ENCODE results near the gene WWP2.

WWP2 gene

DNA sequence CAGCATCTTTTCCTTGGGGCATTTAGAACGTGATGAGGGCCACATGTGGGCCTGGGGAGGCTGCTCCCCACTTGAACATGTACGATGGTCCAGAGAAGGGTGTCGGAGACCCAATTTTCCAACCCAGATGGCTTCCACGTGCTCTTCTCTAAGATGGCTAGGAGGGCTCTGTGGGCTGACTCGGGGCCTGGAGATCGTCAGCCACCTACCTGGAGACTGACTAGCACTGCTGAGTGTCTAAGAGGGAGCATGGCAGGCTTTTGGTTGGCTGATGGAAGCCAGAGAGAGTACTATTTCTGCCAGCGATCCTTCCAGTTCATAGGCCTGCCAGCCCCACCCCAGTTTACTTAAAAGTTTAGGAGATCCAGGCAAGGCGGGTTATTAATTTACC lies 128.8 kb downstream of the WWP2 start:
- no peak for DNase-seq (ENCODE audit: low read depth)

DNA sequence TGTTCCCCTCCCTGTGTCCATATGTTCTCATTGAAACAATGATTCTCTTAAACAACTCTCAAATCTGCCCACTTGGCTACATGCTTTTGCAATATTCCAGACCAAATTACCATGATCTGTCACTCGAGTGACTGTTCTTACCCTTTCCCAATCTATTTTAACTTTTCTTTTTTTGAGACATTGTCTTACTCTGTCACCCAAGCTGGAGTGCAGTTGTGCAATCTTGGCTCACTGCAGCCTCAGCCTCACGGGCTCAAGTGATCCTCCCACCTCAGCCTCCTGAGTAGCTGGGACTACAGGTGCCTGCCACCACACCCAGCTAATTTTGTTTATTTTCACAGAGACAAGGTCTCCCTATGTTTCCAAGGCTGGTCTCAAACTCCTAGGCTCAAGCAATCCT lies 130.2 kb downstream of the WWP2 start:
- no peak for DNase-seq (ENCODE audit: low read depth)

DNA sequence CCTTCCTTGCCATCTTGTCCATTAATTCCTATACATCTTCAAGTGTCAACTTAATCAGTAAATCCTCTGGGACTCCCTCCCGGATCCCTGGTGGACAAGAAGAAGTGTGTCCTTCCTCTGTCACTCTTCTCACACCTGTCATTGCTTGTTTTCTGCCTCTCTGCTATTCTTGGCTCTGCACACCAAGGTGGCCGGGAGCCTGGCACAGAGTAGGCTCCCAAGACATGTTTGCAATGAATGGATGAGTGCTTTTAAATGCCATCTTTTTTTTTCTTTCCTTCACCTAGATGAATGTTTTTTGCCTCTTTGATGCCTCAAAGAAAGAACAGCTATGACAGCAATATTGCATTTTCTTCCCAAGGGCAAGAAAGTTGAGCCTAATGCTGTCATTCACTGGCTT lies 131.0 kb downstream of the WWP2 start:
- no peak for DNase-seq (ENCODE audit: low read depth)

- no peak for DNase-seq (ENCODE audit: low read depth)
These were observed 132.5 kb downstream of the WWP2 start for GRCh38 chr16:69894676-69895075.

DNA sequence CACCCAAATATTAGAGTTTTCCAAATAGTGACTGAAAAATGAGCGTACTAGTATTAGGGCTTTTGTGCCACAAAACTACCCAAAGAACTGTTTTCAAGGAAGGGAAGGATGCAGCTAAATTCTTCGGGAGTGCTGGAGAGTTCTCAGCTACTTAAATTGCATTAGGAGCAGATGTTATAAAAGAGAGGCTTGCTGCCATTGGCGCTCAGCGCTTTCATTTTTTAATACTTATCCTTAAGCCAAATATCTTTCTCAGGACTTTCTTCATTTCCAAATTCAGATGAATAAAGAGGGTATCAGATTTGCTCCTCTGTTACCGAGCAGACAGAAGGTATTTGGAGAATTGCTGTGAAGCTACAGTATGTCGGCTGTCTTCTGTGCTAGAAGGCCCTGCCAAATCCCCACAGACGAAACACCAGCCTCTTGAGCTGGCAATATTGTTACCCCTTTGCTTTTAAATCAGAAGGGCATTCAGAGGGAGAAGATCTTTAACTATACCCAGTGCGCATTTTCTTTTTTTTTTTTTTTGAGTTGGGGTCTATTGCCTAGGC lies 141.8 kb downstream of the WWP2 start:
- DNase-seq (ENCODE audit: low read depth) = no peak

GRCh38 chr16:69904495-69905170 lies 142.5 kb downstream of the WWP2 start:
- DNase-seq (ENCODE audit: low read depth) = no peak

- DNase-seq (ENCODE audit: low read depth) = no peak
These were observed 143.0 kb downstream of the WWP2 start for GRCh38 chr16:69905171-69905555.

GRCh38 chr16:69906838-69907401 lies 144.8 kb downstream of the WWP2 start:
- DNase-seq (ENCODE audit: low read depth) = no peak

DNA sequence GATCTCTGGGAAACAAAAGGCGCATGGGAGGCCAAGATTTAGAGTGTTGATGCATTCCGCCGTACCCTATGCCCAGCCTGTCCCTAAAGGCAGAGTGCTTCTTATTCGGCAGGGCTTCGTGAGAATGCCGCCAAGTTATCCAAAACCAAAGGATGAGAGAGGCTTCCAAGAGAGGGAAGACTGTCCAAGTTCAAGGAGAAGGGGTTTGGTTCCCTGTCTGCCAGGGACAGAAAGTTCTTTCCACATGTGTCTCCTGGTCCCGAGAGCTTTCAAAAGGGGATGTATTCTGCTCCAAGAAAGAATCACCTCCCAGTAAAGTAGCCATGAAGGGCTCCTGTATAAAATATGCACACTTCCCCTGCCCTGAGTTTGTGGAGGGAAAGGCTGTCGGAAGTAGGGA lies 146.9 kb downstream of the WWP2 start:
- DNase-seq (ENCODE audit: low read depth) = no peak

- no peak for DNase-seq (ENCODE audit: low read depth)
These were observed 147.6 kb downstream of the WWP2 start for GRCh38 chr16:69909760-69910159.

- DNase-seq (ENCODE audit: low read depth) = no peak
These were observed 148.8 kb downstream of the WWP2 start for GRCh38 chr16:69910964-69911363.

DNA sequence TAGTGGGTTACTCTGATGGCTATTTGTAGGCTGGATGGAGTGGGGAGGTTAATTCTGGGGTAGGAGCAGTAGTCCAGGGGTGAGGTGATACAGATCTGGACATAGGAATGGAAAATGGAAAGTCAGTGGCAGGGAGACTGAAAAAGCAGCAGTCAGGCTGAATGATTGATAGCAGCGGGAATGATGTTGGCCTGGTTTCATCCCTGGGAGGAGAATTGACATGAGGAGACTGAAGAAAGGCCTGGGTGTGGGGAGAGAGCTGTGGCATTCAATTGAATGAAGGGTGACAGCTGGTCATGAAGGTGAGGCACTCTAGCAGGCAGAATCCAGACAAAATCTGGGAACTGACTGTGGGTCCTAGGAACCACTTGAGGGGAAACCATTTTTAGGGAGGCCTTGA lies 154.3 kb downstream of the WWP2 start:
- DNase-seq (ENCODE audit: low read depth) = no peak

DNA sequence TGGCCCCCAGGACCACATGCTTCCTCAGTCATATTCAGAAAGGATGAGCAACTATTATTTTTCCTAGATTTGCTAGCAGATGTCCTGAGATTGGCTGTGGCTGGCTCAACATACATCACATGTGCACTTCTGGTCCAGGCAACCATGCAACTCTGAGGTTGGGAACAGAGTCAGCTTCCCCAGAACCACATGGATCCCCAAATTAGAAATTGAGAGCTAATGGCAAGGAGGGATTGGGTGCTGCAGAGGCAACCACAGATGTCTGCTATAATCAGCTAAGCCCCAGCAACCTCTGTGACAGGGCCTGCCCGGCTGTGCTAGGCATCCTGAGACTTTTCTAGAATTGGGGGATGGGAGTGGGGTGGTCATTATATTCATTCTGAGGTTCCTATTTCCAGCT lies 155.2 kb downstream of the WWP2 start:
- DNase-seq (ENCODE audit: low read depth) = no peak

DNA sequence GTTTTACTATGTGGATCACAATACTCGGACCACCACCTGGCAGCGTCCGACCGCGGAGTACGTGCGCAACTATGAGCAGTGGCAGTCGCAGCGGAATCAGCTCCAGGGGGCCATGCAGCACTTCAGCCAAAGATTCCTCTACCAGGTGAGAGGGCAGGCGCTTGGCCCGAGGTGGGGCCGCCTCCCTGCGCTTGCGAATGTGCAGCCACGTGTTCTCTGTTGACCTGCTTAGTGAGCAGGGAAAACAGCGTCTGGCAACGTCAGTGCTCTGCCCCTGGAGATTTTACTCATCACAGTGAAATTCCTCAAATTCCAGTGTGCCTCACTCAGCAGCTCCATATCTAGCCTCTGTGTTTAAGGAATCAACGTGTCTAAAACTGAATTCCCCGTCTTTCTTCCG lies 155.6 kb downstream of the WWP2 start:
- no peak for DNase-seq (ENCODE audit: low read depth)

DNA sequence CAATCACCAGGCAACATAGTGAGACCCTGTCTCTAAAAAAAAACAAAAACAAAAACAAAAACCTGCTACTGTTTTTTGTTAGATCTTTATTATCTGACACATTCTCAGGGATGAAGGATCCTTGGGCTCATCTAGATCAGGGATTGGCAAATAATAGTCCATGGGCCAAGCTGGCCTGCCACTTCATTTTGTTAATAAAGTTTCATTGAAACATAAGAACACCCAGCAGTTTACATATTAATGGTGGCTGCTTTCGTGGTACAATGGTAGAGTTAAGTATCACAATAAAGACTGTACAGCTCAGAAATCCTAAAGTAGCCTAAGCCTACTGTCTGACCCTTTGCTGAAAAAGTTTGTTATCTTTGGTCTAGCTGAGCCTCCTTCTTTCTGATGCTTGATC lies 156.1 kb downstream of the WWP2 start:
- no peak for DNase-seq (ENCODE audit: low read depth)

- no peak for DNase-seq (ENCODE audit: low read depth)
These were observed 159.0 kb downstream of the WWP2 start for GRCh38 chr16:69921127-69921526.

GRCh38 chr16:69922200-69922599 lies 160.1 kb downstream of the WWP2 start:
- no peak for DNase-seq (ENCODE audit: low read depth)

GRCh38 chr16:69924041-69924775 lies 162.1 kb downstream of the WWP2 start:
- DNase-seq (ENCODE audit: low read depth) = no peak

DNA sequence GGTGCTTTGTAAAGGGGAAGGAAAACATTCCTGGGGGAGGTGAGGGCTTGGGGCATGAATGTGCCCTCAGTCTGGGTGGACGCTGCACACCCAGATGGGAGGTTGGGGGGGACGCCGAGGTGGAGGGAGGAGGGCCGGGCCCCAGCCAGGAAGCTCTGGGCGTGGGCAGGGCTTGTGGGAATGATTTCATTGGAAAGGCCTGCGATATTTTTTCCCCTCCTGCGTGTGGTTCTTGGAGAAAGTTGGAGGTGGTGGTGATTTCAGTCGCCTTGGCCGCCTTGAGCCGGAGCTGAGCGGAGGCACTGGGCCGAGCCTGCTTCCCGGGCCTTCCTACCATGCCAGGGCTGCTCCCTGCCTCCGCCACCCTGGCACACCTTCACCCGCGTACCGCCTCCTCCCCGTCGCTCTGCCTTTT lies 162.7 kb downstream of the WWP2 start:
- DNase-seq (ENCODE audit: low read depth) = no peak

DNA sequence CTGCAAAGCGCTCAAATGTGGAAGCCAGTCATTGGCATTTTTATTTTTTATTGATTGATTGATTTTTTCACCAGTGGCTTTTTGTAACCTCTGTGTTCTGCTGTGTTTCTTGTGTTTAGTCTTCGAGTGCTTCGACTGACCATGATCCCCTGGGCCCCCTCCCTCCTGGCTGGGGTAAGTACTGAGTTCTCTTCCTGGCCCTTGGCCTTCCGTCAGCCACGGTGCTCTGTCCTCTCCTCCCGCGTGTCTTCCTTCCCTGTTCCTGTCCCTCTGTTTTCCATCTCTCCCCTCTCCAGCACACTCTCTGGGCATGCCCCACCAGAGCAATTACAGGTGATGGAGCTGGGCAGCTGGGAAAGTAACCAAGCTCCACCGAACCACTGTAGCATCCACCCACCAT lies 163.2 kb downstream of the WWP2 start:
- DNase-seq (ENCODE audit: low read depth) = no peak

- DNase-seq (ENCODE audit: low read depth) = no peak
These were observed 164.1 kb downstream of the WWP2 start for GRCh38 chr16:69926241-69926640.

GRCh38 chr16:69927056-69927757 lies 165.1 kb downstream of the WWP2 start:
- no peak for DNase-seq (ENCODE audit: low read depth)
